ENCODE results near the gene CIBAR2.

GRCh38 chr16:85125570-85126393 is 13.5 kb upstream of the CIBAR2 start:
- TF ChIP-seq CTCF (IDR thresholded peaks at IDR 0.05) (no peak), ZFX (IDR thresholded peaks at IDR 0.05; ENCODE audit: borderline replicate concordance) (no peak)

All from 22Rv1 (cell line).